DMS153 treated with DMSO at 0.1 percent for 48 hours (cell line): Measurements from ENCODE around the gene TBC1D10A.
A peak's percentile ranks its signal among the peaks of the same experiment; 100 is the strongest.

Experiments
- DNase-seq: peaks from one replicate; lab custom pipeline; 2025; ENCODE audit not compliant: unreplicated experiment; lab: John Stamatoyannopoulos, UW

The TBC1D10A gene, protein sequence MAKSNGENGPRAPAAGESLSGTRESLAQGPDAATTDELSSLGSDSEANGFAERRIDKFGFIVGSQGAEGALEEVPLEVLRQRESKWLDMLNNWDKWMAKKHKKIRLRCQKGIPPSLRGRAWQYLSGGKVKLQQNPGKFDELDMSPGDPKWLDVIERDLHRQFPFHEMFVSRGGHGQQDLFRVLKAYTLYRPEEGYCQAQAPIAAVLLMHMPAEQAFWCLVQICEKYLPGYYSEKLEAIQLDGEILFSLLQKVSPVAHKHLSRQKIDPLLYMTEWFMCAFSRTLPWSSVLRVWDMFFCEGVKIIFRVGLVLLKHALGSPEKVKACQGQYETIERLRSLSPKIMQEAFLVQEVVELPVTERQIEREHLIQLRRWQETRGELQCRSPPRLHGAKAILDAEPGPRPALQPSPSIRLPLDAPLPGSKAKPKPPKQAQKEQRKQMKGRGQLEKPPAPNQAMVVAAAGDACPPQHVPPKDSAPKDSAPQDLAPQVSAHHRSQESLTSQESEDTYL

GRCh38 chr22:30326706-30327362, at the start of gene TBC1D10A:
Gene TBC1D10A, minus strand, starts transcription at chr22:30326941. Its CDS starts 60 bp downstream, at chr22:30326881.
- peak; percentile 88 for DNase-seq

- no peak for DNase-seq
Measured at GRCh38 chr22:30375312-30375849, 48.6 kb upstream of the TBC1D10A start.

DNA sequence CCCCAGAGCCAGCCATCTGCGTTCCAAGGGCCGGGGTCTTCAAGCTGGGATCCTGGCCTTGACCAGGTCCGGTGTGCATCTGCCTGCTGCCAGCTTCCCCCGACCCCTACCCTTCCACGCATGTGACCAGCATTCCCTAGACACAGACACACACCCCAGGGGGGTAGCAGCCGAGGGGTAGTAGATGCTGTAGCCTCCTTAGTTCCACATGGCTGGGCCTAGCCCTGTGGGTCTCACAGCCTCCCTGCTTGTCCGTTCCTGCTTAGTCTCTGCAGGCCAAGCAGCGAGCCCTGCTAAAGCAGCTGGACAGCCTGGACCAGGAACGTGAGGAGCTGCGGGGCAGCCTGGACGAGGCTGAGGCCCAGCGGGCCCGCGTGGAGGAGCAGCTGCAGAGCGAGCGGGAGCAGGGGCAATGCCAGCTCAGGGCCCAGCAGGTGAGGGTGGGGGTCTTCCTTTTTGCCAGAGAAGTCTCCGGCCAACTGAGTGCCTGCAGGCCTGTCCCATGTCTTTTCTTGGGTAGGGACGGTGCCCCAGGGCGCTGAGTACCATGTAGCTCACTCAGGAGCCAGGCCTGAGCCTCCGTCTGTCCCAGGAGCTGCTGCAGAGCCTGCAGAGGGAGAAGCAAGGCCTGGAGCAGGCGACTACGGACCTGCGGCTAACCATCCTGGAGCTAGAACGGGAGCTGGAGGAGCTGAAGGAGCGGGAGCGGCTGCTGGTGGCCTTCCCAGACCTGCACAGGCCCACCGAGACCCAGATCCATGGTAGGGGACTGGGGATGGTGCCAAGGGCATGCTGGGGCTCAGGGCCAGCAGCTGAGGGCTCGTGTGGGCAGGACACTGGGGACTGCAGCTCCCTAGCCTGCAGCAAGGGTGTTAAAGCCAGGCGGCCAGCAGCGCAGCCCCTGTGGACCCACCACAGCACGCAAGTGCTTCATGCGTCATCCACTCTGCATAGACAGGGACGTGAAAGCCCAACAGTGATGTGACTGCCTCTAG, 46.9 kb upstream of the TBC1D10A start:
- no peak for DNase-seq

- no peak for DNase-seq
Measured at GRCh38 chr22:30372915-30373314, 46.2 kb upstream of the TBC1D10A start.

GRCh38 chr22:30371981-30372380, 45.2 kb upstream of the TBC1D10A start:
- DNase-seq = peak; percentile 3

- no peak for DNase-seq
Measured at GRCh38 chr22:30371321-30371720, 44.6 kb upstream of the TBC1D10A start.

DNA sequence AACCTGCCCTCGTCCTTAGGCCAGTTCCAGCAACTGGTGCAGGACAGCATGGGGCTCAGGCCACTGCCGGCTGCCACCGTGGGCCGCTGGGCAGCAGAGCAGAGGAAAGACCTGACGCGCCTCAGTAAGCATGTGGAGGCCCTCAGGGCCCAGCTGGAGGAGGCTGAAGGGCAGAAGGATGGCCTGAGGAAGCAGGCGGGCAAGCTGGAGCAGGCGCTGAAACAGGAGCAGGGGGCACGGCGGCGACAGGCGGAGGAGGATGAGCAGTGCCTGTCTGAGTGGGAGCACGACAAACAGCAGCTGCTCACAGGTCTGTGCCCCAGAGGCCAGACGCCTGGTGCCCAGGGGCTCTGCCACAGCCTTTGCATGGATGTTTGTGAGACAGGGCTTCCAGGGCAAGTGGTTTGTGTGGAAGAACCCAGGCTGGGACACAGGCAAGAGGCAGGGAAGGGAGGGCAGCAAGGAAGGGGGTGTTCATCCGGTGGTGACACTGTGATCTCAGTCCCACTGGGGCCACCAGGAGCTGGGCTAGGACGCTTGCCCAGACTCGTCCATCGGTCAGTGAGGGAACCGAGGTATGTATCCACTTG, 44.0 kb upstream of the TBC1D10A start:
- DNase-seq = no peak

DNA sequence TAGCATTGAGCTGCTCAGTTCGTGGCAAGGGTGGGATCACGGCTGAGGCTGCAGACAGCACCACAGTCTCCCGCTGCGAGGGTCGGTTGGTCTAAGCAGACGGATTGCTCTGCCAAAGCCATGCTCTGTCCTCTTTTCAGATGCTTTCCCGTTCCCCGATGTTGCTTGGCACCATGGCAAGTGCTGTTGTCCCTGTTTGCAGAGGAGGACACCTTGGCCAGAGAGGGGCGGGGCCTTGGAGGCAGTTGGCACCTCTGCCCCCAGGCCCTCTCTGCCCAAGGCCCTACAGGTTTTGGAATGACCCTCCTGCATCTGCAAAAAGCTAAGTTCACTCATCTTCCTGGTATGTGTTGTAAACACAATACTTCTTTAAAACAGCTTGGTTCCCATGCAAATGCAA, 41.7 kb upstream of the TBC1D10A start:
- no peak for DNase-seq

GRCh38 chr22:30365891-30366290, 39.1 kb upstream of the TBC1D10A start:
- no peak for DNase-seq

- no peak for DNase-seq
Measured at GRCh38 chr22:30362651-30363281, 36.0 kb upstream of the TBC1D10A start.

DNA sequence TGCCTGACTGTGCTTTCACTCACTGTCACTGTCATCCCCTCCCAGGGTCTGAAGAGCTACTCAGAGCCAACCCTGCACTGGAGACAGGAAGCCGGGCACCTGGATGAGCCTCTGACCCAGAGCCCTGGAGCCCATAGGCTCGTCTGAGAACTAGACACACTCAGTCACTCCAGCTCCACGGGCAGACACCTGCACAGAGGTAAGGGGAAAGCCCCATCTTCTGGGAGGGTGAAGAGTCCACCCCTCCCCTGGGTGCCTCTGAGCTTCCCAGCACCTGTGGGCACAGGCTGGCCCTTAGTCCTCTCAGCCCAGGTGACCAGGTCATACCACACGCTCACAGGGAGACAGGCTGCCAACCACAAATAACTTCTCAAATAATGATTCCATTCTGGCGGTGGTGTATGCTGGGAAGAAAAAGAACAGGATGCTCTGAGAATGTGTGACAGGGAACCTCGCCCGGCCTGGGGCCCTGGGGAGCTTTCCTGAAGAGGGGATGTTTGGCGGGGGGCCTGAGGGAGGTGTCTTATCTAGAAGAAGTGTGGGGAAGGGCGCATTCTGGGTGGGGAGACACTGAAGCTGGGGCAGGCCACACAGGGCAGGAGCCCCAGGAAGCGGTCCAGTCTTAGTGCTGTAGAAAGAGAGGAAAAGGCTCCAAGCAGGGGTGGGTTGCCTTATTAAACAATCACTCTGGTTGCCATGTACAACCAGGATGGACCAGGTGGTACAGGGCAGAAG, 35.3 kb upstream of the TBC1D10A start:
- DNase-seq = no peak

DNA sequence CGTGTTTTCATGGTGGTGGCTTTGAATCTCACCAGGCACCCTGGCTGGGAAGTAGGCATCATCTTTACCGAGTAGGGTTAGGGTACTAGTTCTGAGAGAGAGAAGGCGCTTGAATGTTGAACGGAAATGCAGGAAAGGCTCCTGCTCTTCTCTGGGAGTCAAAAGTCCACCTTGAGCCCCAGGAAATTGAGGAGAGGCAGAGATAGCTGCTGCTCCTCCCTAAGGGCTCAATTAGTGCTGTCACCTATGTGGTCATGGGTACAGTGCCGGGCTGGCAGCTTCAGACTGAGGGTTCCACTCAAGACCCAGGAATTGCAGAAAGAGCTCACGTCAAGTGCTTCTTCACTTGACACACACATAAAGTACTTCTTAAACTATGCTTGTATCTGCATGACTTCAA, 31.8 kb upstream of the TBC1D10A start:
- no peak for DNase-seq

GRCh38 chr22:30357650-30358215, 31.0 kb upstream of the TBC1D10A start:
- DNase-seq = no peak

- no peak for DNase-seq
Measured at GRCh38 chr22:30357236-30357570, 30.5 kb upstream of the TBC1D10A start.

GRCh38 chr22:30356449-30357235, 29.9 kb upstream of the TBC1D10A start, which contains the start of the genes CCDC157 and SF3A1:
Gene CCDC157, plus strand, starts transcription at chr22:30357007. Its CDS starts 8,994 bp downstream, at chr22:30366001.
Gene SF3A1, minus strand, starts transcription at chr22:30356894. Its CDS starts 102 bp downstream, at chr22:30356792.
- peak; percentile 78 for DNase-seq

DNA sequence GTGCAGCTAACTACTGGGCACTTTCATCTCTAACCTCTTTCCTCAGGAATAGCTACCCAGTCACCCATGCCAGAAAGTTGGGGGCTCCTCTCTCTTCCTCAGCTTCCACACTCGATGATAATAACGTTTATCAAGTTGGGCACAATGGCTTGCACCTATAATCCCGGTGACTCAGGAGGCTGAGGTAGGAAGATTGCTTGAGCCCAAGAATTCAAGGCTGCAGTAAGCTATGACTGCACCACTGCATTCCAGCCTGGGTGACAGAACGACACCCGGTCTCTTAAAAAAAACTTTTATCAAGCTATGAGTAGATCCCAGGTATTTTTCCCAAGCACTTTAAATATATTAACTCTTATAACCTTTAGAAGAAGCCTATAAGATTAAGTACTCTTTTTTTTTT, 27.9 kb upstream of the TBC1D10A start:
- DNase-seq = no peak

- DNase-seq = no peak
Measured at GRCh38 chr22:30351226-30351625, 24.5 kb upstream of the TBC1D10A start.

DNA sequence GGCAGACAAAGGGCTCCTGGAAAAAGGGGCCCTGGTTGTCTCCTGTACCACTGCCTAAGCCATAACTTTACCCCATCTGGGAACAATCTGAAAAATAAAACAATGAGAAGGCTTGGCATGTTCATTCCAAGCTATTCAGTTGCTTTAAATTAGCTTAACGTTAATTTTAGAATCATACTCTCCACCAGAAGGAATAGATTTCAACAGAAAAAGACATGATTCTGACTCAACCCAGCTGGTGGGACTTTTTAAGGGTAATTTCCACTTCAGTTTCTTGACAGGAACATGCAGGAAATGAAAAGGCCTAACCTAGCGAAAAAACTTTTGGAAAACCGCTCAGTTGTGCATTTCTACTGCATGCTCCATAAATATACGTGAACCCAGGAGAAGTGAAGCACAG, 22.1 kb upstream of the TBC1D10A start:
- no peak for DNase-seq
